GM12891 (cell line): ENCODE measurements around the gene DMBX1.

Experiments
- POLR2A ChIP-seq: IDR thresholded peaks from 2 replicates; pipeline ENCODE4 v1.6.1; 2011; ENCODE audit warnings: low read depth, low read length, control low read depth
- POLR2AphosphoS5 ChIP-seq: IDR thresholded peaks from 2 replicates; pipeline ENCODE4 v1.6.1; 2011; ENCODE audit warnings: low read depth, low read length, control low read depth
- TAF1 ChIP-seq: IDR thresholded peaks from 2 replicates; pipeline ENCODE4 v1.6.1; 2011; ENCODE audit warnings: low read depth, low read length, control low read depth

DNA sequence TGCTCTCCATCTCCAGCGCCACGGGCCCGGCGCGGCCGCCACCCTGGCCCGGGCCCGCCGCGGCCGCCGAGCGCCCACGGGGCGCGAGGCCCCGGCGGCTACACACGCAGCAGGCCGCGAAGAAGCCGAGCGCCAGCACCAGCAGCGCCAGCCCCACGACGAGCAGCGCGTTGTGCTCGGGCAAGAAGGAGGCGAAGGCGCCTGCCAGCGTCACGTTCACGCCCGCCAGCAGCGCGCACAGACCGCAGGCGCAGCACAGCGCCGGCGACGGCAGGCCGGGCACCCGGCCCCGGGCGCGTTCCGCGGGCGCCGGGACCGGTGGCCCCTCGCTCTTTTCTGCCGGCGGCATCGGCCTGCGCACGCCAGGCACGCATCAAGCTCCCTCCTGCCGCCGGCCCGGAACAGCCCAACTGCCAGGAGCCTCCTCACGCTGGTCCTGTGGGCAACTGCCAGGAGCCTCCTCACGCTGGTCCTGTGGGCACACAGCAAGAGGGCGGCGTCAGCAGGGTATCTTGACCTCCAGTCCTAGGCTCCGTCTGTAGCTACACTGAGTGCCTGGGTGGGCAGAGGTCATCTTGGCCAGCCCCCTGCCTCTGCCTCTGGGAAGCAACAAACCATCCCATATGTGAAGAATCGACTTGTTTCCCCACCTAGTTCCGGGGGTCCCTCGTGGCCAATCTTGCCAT, 43.7 kb downstream of the DMBX1 start:
- TF ChIP-seq POLR2A (no peak), POLR2AphosphoS5 (no peak), TAF1 (no peak)
